Fibroblast of lung (primary cell): ENCODE results near the gene WASHC4. TPM values are rescaled to one million over a fixed set of nuclear protein-coding genes. Genes with fewer than 3 reads are reported as not detected.

Experiments used
- DNase-seq, 2 donors: peaks; one replicate each; pipeline versions ENCODE4 v3.0.0 to v3.0.0-alpha.2; 2010; ENCODE audit warnings: low read depth in 2 of 2
- H2AFZ ChIP-seq: 2 replicates; pipeline ENCODE4 v1.5.1; 2012; ENCODE audit warnings: low read length, control low read depth, inconsistent platforms
- H3K27ac ChIP-seq: 2 replicates; pipeline ENCODE4 v1.5.1; 2011; ENCODE audit warnings: low read length, control low read depth; ENCODE audit not compliant: insufficient read depth
- H3K27me3 ChIP-seq: 2 replicates; pipeline ENCODE4 v1.5.1; 2011; ENCODE audit warnings: mild to moderate bottlenecking, low read length; ENCODE audit not compliant: control insufficient read depth, insufficient read depth
- H3K36me3 ChIP-seq: 2 replicates; pipeline ENCODE4 v1.5.1; 2011; ENCODE audit warnings: low read length; ENCODE audit not compliant: control insufficient read depth, insufficient read depth
- H3K4me1 ChIP-seq: 2 replicates; pipeline ENCODE4 v1.5.1; 2011; ENCODE audit warnings: low read length; ENCODE audit not compliant: control insufficient read depth, insufficient read depth; ENCODE audit errors: extremely low read depth
- H3K4me2 ChIP-seq: 2 replicates; pipeline ENCODE4 v1.5.1; 2011; ENCODE audit warnings: low read length, control low read depth; ENCODE audit not compliant: insufficient read depth; ENCODE audit errors: extremely low read depth
- H3K4me3 ChIP-seq, 4 experiments: fragments of 200-600 bp in 1 of 4; sonication (generic) in 1 of 4; replicated peaks in 1 of 4; 2 replicates each; pipeline ENCODE4 v1.5.1; 2011 to 2016; ENCODE audit warnings: low read length in 4 of 4, low read depth in 3 of 4, mild to moderate bottlenecking in 3 of 4, control low read depth in 2 of 4, inconsistent platforms in 1 of 4, mixed read lengths in 1 of 4; ENCODE audit not compliant: insufficient read depth in 1 of 4; ENCODE audit errors: control extremely low read depth in 1 of 4
- H3K79me2 ChIP-seq: 2 replicates; pipeline ENCODE4 v1.5.1; 2012; ENCODE audit warnings: mild to moderate bottlenecking, low read length, inconsistent platforms; ENCODE audit not compliant: control insufficient read depth, insufficient read depth
- H3K9ac ChIP-seq: 2 replicates; pipeline ENCODE4 v1.5.1; 2011; ENCODE audit warnings: mild to moderate bottlenecking, low read length, control low read depth; ENCODE audit not compliant: insufficient read depth
- H3K9me3 ChIP-seq: 2 replicates; pipeline ENCODE4 v1.5.1; 2012; ENCODE audit warnings: low read depth, low read length; ENCODE audit not compliant: control insufficient read depth, insufficient read depth
- H4K20me1 ChIP-seq: 2 replicates; pipeline ENCODE4 v1.5.1; 2011; ENCODE audit warnings: low read length; ENCODE audit not compliant: control insufficient read depth, insufficient read depth; ENCODE audit errors: extremely low read depth
- EZH2 ChIP-seq: IDR thresholded peaks from 2 replicates; pipeline ENCODE4 v1.5.1; 2012; ENCODE audit warnings: low read length, control low read depth, mild to moderate bottlenecking; ENCODE audit errors: missing control alignments
- polyA plus RNA-seq, 2 donors: library from polyadenylated mRNA; depleted of rRNA in 1 of 2; stranded (reverse) in 1 of 2; unstranded in 1 of 2; fragments of >200 nt; gene quantifications; 2 replicates each; pipeline ENCODE4 v1.2.1, GENCODE V29; 2011 to 2012; ENCODE audit warnings: missing spikeins in 1 of 2
- total RNA-seq: library from RNA; depleted of rRNA; stranded (reverse); fragments of >200 nt; gene quantifications from 2 replicates; pipeline ENCODE4 v1.2.1, GENCODE V29; 2014
- TF ChIP-seq, protein P1 (sequence below), 2 donors: IDR thresholded peaks in 1 of 2; conservative IDR thresholded peaks in 1 of 2; 1 replicate in 1 of 2; 2 replicates in 1 of 2; pipeline ENCODE4 v1.5.1; 2011 to 2012; ENCODE audit warnings: low read length in 2 of 2, control low read depth in 1 of 2, inconsistent platforms in 1 of 2, low read depth in 1 of 2, mild to moderate bottlenecking in 1 of 2

Gene WASHC4
- total and polyA plus RNA-seq, 2 donors (not counting 1 experiment from before 2014, with no cell fraction given), result 56.5 to 98.3 TPM

DNA sequence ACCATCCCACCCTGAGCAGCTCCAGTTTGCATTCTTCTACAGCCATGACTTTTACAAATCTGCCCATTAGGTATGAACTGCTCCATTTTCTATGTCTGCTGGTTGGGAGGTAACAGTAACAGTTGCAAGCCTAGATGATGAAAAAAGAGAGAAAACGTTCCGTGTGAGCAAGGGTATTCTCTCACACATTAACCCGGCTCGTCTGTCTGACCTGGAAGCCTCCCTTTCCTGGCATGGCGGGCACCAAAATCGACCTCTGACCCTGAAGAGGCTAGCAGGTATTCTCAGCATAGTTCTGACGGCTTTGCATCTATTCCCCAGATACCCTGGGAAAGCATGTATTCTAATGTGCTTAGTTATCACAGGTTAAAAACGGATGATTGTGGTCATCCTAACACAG is 96.6 kb downstream of the WASHC4 start:
- Histone ChIP-seq H4K20me1 (no peaks in the 10 kb centered on the region), H3K4me3 (no peak overlapping the region), H3K27ac (no peak overlapping the region), H3K9ac (no peak overlapping the region), H2AFZ (no peak overlapping the region), H3K79me2 (no peaks in the 10 kb centered on the region), H3K9me3 (no peaks in the 10 kb centered on the region), H3K4me1 (peaks cover 4% of the 10 kb centered on the region), H3K4me2 (no peak overlapping the region), H3K27me3 (no peaks in the 10 kb centered on the region), H3K36me3 (peaks cover 34% of the 10 kb centered on the region)
- no peak for DNase-seq
- TF ChIP-seq EZH2, result no peak
- TF ChIP-seq, protein P1, sequence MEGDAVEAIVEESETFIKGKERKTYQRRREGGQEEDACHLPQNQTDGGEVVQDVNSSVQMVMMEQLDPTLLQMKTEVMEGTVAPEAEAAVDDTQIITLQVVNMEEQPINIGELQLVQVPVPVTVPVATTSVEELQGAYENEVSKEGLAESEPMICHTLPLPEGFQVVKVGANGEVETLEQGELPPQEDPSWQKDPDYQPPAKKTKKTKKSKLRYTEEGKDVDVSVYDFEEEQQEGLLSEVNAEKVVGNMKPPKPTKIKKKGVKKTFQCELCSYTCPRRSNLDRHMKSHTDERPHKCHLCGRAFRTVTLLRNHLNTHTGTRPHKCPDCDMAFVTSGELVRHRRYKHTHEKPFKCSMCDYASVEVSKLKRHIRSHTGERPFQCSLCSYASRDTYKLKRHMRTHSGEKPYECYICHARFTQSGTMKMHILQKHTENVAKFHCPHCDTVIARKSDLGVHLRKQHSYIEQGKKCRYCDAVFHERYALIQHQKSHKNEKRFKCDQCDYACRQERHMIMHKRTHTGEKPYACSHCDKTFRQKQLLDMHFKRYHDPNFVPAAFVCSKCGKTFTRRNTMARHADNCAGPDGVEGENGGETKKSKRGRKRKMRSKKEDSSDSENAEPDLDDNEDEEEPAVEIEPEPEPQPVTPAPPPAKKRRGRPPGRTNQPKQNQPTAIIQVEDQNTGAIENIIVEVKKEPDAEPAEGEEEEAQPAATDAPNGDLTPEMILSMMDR (conservative IDR thresholded peaks at IDR 0.05 in 1 of 2, IDR thresholded peaks at IDR 0.05 in 1 of 2; ENCODE audit: low read depth in 1 of 2, low read length in 2 of 2), result no peak

DNA sequence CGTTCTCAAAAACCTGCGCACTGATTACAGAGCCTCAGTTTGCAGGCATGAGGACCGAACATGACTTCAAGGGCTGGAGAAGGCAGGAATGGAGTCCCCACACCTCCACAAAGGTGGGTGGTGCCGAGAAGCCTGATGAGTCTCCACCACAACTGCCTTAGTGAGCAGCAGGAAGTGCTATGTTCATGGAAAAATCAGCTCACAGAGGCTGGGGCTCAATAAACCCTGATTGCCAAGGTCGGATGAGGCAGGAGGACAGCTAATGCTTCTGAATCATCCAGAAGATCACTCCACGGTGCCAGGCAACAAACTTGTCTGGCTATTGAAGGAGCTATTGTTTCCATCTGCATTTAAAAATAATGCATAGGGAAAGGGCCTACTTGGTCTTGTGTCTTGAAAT is 97.4 kb downstream of the WASHC4 start:
- no peak overlapping the region for H3K9ac ChIP-seq
- peaks cover 31% of the 10 kb centered on the region for H3K36me3 ChIP-seq
- H3K79me2 ChIP-seq, result no peaks in the 10 kb centered on the region
- H3K27me3 ChIP-seq, result no peaks in the 10 kb centered on the region
- DNase-seq, result peak in 1 of 2 donors; percentile 92
- TF ChIP-seq, protein P1 (conservative IDR thresholded peaks at IDR 0.05 in 1 of 2, IDR thresholded peaks at IDR 0.05 in 1 of 2; ENCODE audit: low read depth in 1 of 2, low read length in 2 of 2), result no peak
- no peak for TF ChIP-seq EZH2
- no peak overlapping the region for H3K4me3 ChIP-seq
- peaks cover 2% of the 10 kb centered on the region for H3K4me1 ChIP-seq
- H3K9me3 ChIP-seq, result no peaks in the 10 kb centered on the region
- H4K20me1 ChIP-seq, result no peaks in the 10 kb centered on the region
- peak overlapping the region; percentile 66 for H3K27ac ChIP-seq
- H3K4me2 ChIP-seq, result no peak overlapping the region
- H2AFZ ChIP-seq, result no peak overlapping the region

DNA sequence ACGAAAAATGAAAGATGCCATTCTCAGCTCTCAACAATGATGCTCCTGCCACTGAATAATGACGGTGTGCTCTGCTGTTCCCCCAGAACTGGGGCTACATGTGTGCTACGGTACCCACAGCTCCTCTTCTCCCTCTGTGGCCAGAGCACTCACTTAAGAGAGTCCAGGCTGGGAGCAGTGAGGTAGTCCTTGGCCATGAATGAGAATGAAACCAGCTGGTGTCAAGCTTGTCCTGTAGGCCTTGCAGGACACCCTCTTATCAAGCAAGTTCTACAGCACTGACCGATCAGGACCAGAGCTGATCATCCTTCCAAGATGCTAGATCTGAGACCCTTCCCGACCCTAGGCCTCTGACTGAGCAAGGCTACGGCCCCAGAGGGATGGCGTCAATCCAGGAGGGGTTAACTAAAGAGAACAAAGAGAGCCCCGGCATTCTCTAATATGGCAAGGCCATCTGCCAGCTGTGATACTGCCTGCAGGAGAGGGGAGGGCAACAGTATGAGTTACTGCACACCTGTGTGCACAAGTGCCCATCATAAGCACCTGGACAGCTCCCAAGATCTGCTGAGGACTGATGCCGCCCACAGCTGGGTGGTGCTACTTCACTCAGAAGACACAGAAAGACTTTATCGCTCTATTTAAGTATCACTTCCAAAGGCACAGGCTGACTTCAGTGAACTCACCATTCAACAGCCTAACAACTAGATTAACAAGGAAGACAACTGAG is 98.0 kb downstream of the WASHC4 start:
- Histone ChIP-seq H3K27me3 (no peaks in the 10 kb centered on the region), H3K9ac (no peak overlapping the region), H3K4me3 (no peak overlapping the region), H3K36me3 (peaks cover 31% of the 10 kb centered on the region), H3K4me2 (no peak overlapping the region), H3K4me1 (peaks cover 2% of the 10 kb centered on the region), H3K79me2 (no peaks in the 10 kb centered on the region), H4K20me1 (no peaks in the 10 kb centered on the region), H3K9me3 (no peaks in the 10 kb centered on the region), H2AFZ (no peak overlapping the region), H3K27ac (peak overlapping the region; percentile 66)
- no peak for TF ChIP-seq EZH2
- TF ChIP-seq, protein P1 (conservative IDR thresholded peaks at IDR 0.05 in 1 of 2, IDR thresholded peaks at IDR 0.05 in 1 of 2; ENCODE audit: low read depth in 1 of 2, low read length in 2 of 2), result no peak
- no peak for DNase-seq
